Left ventricle myocardium inferior (tissue), 1 donor: ENCODE measurements around the gene ARAP1. TPM values are rescaled to one million over a fixed set of nuclear protein-coding genes. Genes with fewer than 3 reads are reported as not detected.

Experiments
- DNase-seq: peaks from one replicate; pipeline ENCODE4 v3.0.0-alpha.2; 2020
- H3K27ac ChIP-seq: fragments of 200-600 bp; replicated peaks from 2 replicates; pipeline ENCODE4 v1.8.0; 2021
- H3K27me3 ChIP-seq: fragments of 200-600 bp; 2 replicates; pipeline ENCODE4 v1.8.0; 2021; ENCODE audit warnings: low read depth
- H3K36me3 ChIP-seq: fragments of 200-600 bp; 2 replicates; pipeline ENCODE4 v1.8.0; 2021
- H3K4me1 ChIP-seq: fragments of 200-600 bp; 2 replicates; pipeline ENCODE4 v1.8.0; 2021
- H3K4me3 ChIP-seq: fragments of 200-600 bp; 2 replicates; pipeline ENCODE4 v1.8.0; 2021; ENCODE audit warnings: mild to moderate bottlenecking, moderate library complexity
- H3K9me3 ChIP-seq: fragments of 200-600 bp; replicated peaks from 2 replicates; pipeline ENCODE4 v1.8.0; 2021
- intact Hi-C: fragments of 100-400 bp; cut with micrococcal nuclease; formaldehyde crosslinking; loops from one replicate; pipeline ENCODE4 v1.11.0; 2022
- total RNA-seq: library from RNA; stranded (reverse); fragmentation: NEBNext Ultra II Directional; extraction: Animal tissue kit (Norgen Biotek cat#: 25700); gene quantifications from one replicate; pipeline ENCODE4 v1.2.1, GENCODE V29; 2021
- TF ChIP-seq, protein P1 (sequence below): fragments of 200-600 bp; IDR thresholded peaks from 2 replicates; pipeline ENCODE4 v1.8.0; 2021; ENCODE audit warnings: antibody characterized with exemption, mild to moderate bottlenecking, borderline replicate concordance
- donor health status: DM: no; HTN: yes; CAD: no; lungs with severe emphysema.

The ARAP1 gene
- total RNA-seq, 1 donor from 2014 or later: 51.9 TPM

- intact Hi-C loops: no loop called here
- H3K27me3 ChIP-seq: peaks cover 49% of the 10 kb centered on the region
- TF ChIP-seq, protein P1, sequence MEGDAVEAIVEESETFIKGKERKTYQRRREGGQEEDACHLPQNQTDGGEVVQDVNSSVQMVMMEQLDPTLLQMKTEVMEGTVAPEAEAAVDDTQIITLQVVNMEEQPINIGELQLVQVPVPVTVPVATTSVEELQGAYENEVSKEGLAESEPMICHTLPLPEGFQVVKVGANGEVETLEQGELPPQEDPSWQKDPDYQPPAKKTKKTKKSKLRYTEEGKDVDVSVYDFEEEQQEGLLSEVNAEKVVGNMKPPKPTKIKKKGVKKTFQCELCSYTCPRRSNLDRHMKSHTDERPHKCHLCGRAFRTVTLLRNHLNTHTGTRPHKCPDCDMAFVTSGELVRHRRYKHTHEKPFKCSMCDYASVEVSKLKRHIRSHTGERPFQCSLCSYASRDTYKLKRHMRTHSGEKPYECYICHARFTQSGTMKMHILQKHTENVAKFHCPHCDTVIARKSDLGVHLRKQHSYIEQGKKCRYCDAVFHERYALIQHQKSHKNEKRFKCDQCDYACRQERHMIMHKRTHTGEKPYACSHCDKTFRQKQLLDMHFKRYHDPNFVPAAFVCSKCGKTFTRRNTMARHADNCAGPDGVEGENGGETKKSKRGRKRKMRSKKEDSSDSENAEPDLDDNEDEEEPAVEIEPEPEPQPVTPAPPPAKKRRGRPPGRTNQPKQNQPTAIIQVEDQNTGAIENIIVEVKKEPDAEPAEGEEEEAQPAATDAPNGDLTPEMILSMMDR: no peak
These were observed 73.7 kb downstream of the ARAP1 start for GRCh38 chr11:72678524-72678923.

GRCh38 chr11:72676861-72677341, 75.3 kb downstream of the ARAP1 start:
- H3K4me1 ChIP-seq: peaks cover 23% of the 10 kb centered on the region
- peaks cover 65% of the 10 kb centered on the region for H3K27me3 ChIP-seq
- H3K4me3 ChIP-seq: no peak overlapping the region
- TF ChIP-seq, protein P1: no peak
- DNase-seq: peak; percentile 58
- no peak overlapping the region for H3K27ac ChIP-seq
- no peaks in the 10 kb centered on the region for H3K36me3 ChIP-seq
- intact Hi-C loops: no loop called here
- no peaks in the 10 kb centered on the region for H3K9me3 ChIP-seq

More at GRCh38 chr11:72678524-72678923, 73.7 kb downstream of the ARAP1 start:
- peaks cover 23% of the 10 kb centered on the region for H3K4me1 ChIP-seq
- H3K4me3 ChIP-seq: no peak overlapping the region
- no peak for DNase-seq
- no peak overlapping the region for H3K27ac ChIP-seq
- no peaks in the 10 kb centered on the region for H3K36me3 ChIP-seq
- no peaks in the 10 kb centered on the region for H3K9me3 ChIP-seq

DNA sequence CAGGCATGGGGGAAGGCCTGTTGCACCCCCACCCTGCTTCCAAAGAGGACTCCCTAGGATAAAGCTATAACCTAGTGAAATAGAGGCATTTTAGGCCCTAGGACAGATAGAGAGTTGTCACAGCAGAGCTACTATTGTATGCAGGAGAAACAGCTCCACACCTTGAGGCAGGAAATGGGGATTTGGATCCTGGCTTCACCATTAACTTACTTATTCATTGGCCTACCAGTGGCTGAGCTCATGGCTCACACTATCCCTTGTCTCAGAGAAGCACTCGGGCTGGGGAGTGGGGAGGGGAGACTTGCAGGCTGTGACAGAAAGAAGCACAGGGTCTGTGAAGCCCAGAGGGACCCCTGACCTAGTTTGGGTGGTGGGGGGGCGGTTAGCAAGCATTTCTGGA, 77.0 kb downstream of the ARAP1 start:
- TF ChIP-seq, protein P1: no peak
- peaks cover 73% of the 10 kb centered on the region for H3K27me3 ChIP-seq
- H3K4me1 ChIP-seq: peaks cover 8% of the 10 kb centered on the region
- no peaks in the 10 kb centered on the region for H3K9me3 ChIP-seq
- intact Hi-C loops: no loop called here
- H3K27ac ChIP-seq: no peak overlapping the region
- DNase-seq: no peak
- H3K4me3 ChIP-seq: no peak overlapping the region
- no peaks in the 10 kb centered on the region for H3K36me3 ChIP-seq

DNA sequence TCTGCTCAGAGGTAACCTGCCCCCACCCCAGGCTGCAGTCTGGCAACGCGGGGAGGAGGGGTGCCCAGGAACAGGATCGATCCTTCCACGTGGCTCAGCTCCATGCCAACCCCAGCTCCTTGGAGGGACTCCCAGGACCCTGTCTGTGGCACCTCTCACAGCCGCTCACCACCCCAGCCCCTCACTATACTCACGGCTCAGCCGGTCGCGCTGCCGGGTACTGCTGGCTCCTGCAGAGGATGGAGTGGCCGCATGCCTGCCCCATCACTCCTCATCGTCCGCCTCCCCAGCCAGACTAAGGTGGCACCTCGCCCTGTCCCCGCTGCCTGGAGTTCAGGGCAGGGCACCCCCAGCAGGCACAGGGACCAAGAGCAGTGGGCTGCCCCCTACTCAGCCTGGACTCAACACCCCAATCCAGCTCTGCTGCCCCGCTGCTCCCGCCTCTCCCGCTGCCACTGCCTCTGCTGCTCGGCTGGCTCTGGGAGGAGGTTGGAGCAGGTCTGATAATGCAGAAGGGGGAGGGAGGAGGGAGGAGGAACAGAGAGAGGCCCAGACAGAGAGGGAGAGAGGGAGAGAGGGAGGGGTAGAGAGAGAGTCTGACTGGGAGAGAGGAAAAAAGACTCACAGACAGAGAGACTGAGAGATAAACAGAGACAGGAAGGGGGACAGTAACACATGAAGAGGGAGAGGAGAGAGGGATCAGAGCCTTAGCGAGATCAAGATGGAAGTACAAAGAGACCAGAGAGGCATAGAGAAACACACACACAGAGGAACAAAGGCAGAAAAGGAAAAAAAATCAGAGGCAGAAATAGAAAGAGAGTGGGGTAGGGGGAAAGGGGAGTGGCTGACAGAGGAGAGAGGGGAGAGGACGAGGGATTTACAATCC, 78.0 kb downstream of the ARAP1 start, which contains the start of gene PDE2A:
Gene PDE2A (minus strand): TSS at position 480 of the 886 bp plus-strand sequence. CDS start 215 bp downstream, at position 265.
- H3K27ac ChIP-seq: no peak within 1 kb of the TSS
- no peaks in the 10 kb centered on the region for H3K9me3 ChIP-seq
- intact Hi-C loops: no loop called here
- peaks cover 16% of the 10 kb centered on the region for H3K4me1 ChIP-seq
- TF ChIP-seq, protein P1: no peak
- no peak within 1 kb of the TSS for H3K4me3 ChIP-seq
- DNase-seq: no peak
- H3K36me3 ChIP-seq: no peaks in the 10 kb centered on the region
- H3K27me3 ChIP-seq: peaks cover 73% of the 10 kb centered on the region

- H3K27me3 ChIP-seq: peaks cover 73% of the 10 kb centered on the region
- H3K9me3 ChIP-seq: no peaks in the 10 kb centered on the region
- TF ChIP-seq, protein P1: no peak
- DNase-seq: no peak
- H3K4me3 ChIP-seq: no peak overlapping the region
- no peaks in the 10 kb centered on the region for H3K36me3 ChIP-seq
- H3K4me1 ChIP-seq: peaks cover 23% of the 10 kb centered on the region
- intact Hi-C loops: no loop called here
- no peak overlapping the region for H3K27ac ChIP-seq
These were observed 78.8 kb downstream of the ARAP1 start for GRCh38 chr11:72673284-72673942.
